Skin of body (tissue), 2 donors: ENCODE measurements around the gene RNF126. TPM values are rescaled to one million over a fixed set of nuclear protein-coding genes. Genes with fewer than 3 reads are reported as not detected.

Experiments used
- DNase-seq: peaks from one replicate; lab custom pipeline; 2025; lab: John Stamatoyannopoulos, UW
- total RNA-seq: library from RNA; depleted of rRNA; stranded (reverse); fragments of >200 nt; gene quantifications from one replicate; pipeline ENCODE4 v1.2.3, GENCODE V29; 2014

The RNF126 gene
- total RNA-seq, 1 donor from 2014 or later, result 17.5 TPM

GRCh38 chr19:647566-648284 is 15.3 kb downstream of the RNF126 start:
- no peak for DNase-seq

- no peak for DNase-seq
These were observed 16.0 kb downstream of the RNF126 start for GRCh38 chr19:646779-647565.

- no peak for DNase-seq
These were observed 16.9 kb downstream of the RNF126 start for GRCh38 chr19:645912-646778.

- DNase-seq, result no peak
These were observed 18.2 kb downstream of the RNF126 start for GRCh38 chr19:644789-645188.

- no peak for DNase-seq
These were observed 18.7 kb downstream of the RNF126 start for GRCh38 chr19:644363-644762.

- DNase-seq, result no peak
These were observed 19.3 kb downstream of the RNF126 start for GRCh38 chr19:643736-644135.

- no peak for DNase-seq
These were observed 20.0 kb downstream of the RNF126 start for GRCh38 chr19:642767-643727.

- DNase-seq, result no peak
These were observed 21.3 kb downstream of the RNF126 start for GRCh38 chr19:641702-642101.

- DNase-seq, result no peak
These were observed 22.3 kb downstream of the RNF126 start for GRCh38 chr19:640606-641189.

- no peak for DNase-seq
These were observed 22.9 kb downstream of the RNF126 start for GRCh38 chr19:640161-640558.

GRCh38 chr19:639253-640160 is 23.5 kb downstream of the RNF126 start, which contains the start of gene FGF22:
Gene FGF22 (plus strand): TSS chr19:639879. CDS start chr19:639926, 47 bp downstream.
- peak; percentile 37 for DNase-seq

GRCh38 chr19:638906-639252 is 24.1 kb downstream of the RNF126 start:
- DNase-seq, result no peak

GRCh38 chr19:634975-635652 is 27.9 kb downstream of the RNF126 start:
- no peak for DNase-seq

GRCh38 chr19:633786-634639 is 29.0 kb downstream of the RNF126 start:
- no peak for DNase-seq

- peak; percentile 99 for DNase-seq
These were observed 29.8 kb downstream of the RNF126 start, which contains the start of gene POLRMT for GRCh38 chr19:633068-633785. Gene POLRMT (minus strand): TSS chr19:633537. CDS start chr19:633512, 25 bp downstream.

- no peak for DNase-seq
These were observed 30.4 kb downstream of the RNF126 start for GRCh38 chr19:632579-633067.
